IPS-18a (cell line): ENCODE measurements around the gene PDP2.
"Not testable (repeated sequence)": the region's sequence is repeated elsewhere in the genome, so short reads cannot be mapped to it uniquely, and the experiment has no call there.

ENCODE experiments used
- H3K27ac ChIP-seq: one replicate; pipeline ENCODE4 v1.5.1; 2013; ENCODE audit warnings: low read length
- H3K27me3 ChIP-seq: one replicate; pipeline ENCODE4 v1.6.1; 2013; ENCODE audit warnings: mild to moderate bottlenecking, low read length; ENCODE audit not compliant: control insufficient read depth, insufficient read depth
- H3K36me3 ChIP-seq: one replicate; pipeline ENCODE4 v1.6.1; 2013; ENCODE audit warnings: low read depth, low read length; ENCODE audit not compliant: control insufficient read depth
- H3K4me1 ChIP-seq: one replicate; pipeline ENCODE4 v1.6.1; 2013; ENCODE audit warnings: low read depth, low read length; ENCODE audit not compliant: control insufficient read depth
- H3K4me3 ChIP-seq: one replicate; pipeline ENCODE4 v1.5.1; 2013; ENCODE audit warnings: low read length
- H3K9ac ChIP-seq: one replicate; pipeline ENCODE4 v1.6.1; 2013; ENCODE audit warnings: mild to moderate bottlenecking, low read length, moderate library complexity
- H3K9me3 ChIP-seq: one replicate; pipeline ENCODE4 v1.6.1; 2013; ENCODE audit warnings: low read depth, low read length; ENCODE audit not compliant: control insufficient read depth

The PDP2 gene

GRCh38 chr16:66926961-66927436 lies 46.7 kb downstream of the PDP2 start:
- no peak overlapping the region for H3K4me3 ChIP-seq
- no peaks in the 10 kb centered on the region for H3K36me3 ChIP-seq
- peaks cover 47% of the 10 kb centered on the region for H3K27me3 ChIP-seq
- no peak overlapping the region for H3K27ac ChIP-seq
- no peaks in the 10 kb centered on the region for H3K9me3 ChIP-seq
- no peak overlapping the region for H3K9ac ChIP-seq
- H3K4me1 ChIP-seq: peaks cover 4% of the 10 kb centered on the region

- Histone ChIP-seq H3K9ac (no peak overlapping the region), H3K4me3 (no peak overlapping the region), H3K4me1 (peaks cover 4% of the 10 kb centered on the region), H3K36me3 (no peaks in the 10 kb centered on the region), H3K9me3 (no peaks in the 10 kb centered on the region), H3K27me3 (peaks cover 45% of the 10 kb centered on the region), H3K27ac (no peak overlapping the region)
Measured at GRCh38 chr16:66927918-66928649, 47.8 kb downstream of the PDP2 start.

GRCh38 chr16:66928702-66929388 lies 48.5 kb downstream of the PDP2 start:
- Histone ChIP-seq H3K4me1 (peaks cover 7% of the 10 kb centered on the region), H3K4me3 (no peak overlapping the region), H3K9me3 (no peaks in the 10 kb centered on the region), H3K36me3 (no peaks in the 10 kb centered on the region), H3K27ac (no peak overlapping the region), H3K9ac (no peak overlapping the region), H3K27me3 (peaks cover 38% of the 10 kb centered on the region)

- no peak overlapping the region for H3K27ac ChIP-seq
- H3K27me3 ChIP-seq: peaks cover 24% of the 10 kb centered on the region
- no peaks in the 10 kb centered on the region for H3K9me3 ChIP-seq
- H3K4me3 ChIP-seq: no peak overlapping the region
- H3K4me1 ChIP-seq: peaks cover 7% of the 10 kb centered on the region
- H3K36me3 ChIP-seq: no peaks in the 10 kb centered on the region
- no peak overlapping the region for H3K9ac ChIP-seq
Measured at GRCh38 chr16:66930189-66930588, 49.9 kb downstream of the PDP2 start.

GRCh38 chr16:66931665-66932064 lies 51.4 kb downstream of the PDP2 start:
- Histone ChIP-seq H3K9me3 (no peaks in the 10 kb centered on the region), H3K27ac (no peak overlapping the region), H3K27me3 (peaks cover 10% of the 10 kb centered on the region), H3K4me3 (no peak overlapping the region), H3K4me1 (peaks cover 7% of the 10 kb centered on the region), H3K9ac (no peak overlapping the region), H3K36me3 (no peaks in the 10 kb centered on the region)

GRCh38 chr16:66932076-66932475 lies 51.8 kb downstream of the PDP2 start:
- Histone ChIP-seq H3K4me3 (no peak overlapping the region), H3K27me3 (peaks cover 6% of the 10 kb centered on the region), H3K9me3 (no peaks in the 10 kb centered on the region), H3K36me3 (no peaks in the 10 kb centered on the region), H3K9ac (no peak overlapping the region), H3K27ac (no peak overlapping the region), H3K4me1 (peaks cover 7% of the 10 kb centered on the region)

GRCh38 chr16:66933776-66934137 lies 53.4 kb downstream of the PDP2 start:
- Histone ChIP-seq H3K9me3 (no peaks in the 10 kb centered on the region), H3K27me3 (no peaks in the 10 kb centered on the region), H3K9ac (peak overlapping the region; percentile 68), H3K4me3 (peak overlapping the region; percentile 90), H3K27ac (no peak overlapping the region), H3K36me3 (no peaks in the 10 kb centered on the region), H3K4me1 (peaks cover 4% of the 10 kb centered on the region)

GRCh38 chr16:66934138-66934838 lies 54.0 kb downstream of the PDP2 start, which contains the start of gene CIAO2B:
TSS of gene CIAO2B (minus strand) at chr16:66934402. CDS start at chr16:66934364, 38 bp downstream.
- Histone ChIP-seq H3K4me1 (peaks cover 4% of the 10 kb centered on the region), H3K9me3 (no peaks in the 10 kb centered on the region), H3K27ac (no peak within 1 kb of the TSS), H3K4me3 (peak within 1 kb of the TSS; percentile 90), H3K9ac (peak within 1 kb of the TSS; percentile 68), H3K27me3 (no peaks in the 10 kb centered on the region), H3K36me3 (no peaks in the 10 kb centered on the region)

GRCh38 chr16:66934839-66935313 lies 54.6 kb downstream of the PDP2 start:
- not testable (repeated sequence) for H3K27ac ChIP-seq, H3K9me3 ChIP-seq
- peak overlapping the region; percentile 90 for H3K4me3 ChIP-seq

GRCh38 chr16:66935314-66936011 lies 55.1 kb downstream of the PDP2 start, which contains the start of gene CES2:
TSS of gene CES2 (plus strand) at chr16:66935516. CDS start at chr16:66935636, 120 bp downstream.
- Histone ChIP-seq H3K4me3 (peak within 1 kb of the TSS; percentile 90), H3K9me3 (no peaks in the 10 kb centered on the region), H3K36me3 (peaks cover 2% of the 10 kb centered on the region), H3K4me1 (peaks cover 4% of the 10 kb centered on the region), H3K27me3 (no peaks in the 10 kb centered on the region), H3K27ac (no peak within 1 kb of the TSS), H3K9ac (peak within 1 kb of the TSS; percentile 68)

More at GRCh38 chr16:66934839-66935313, 54.6 kb downstream of the PDP2 start:
- not testable (repeated sequence) for H3K27me3 ChIP-seq, H3K4me1 ChIP-seq, H3K36me3 ChIP-seq
- H3K9ac ChIP-seq: peak overlapping the region; percentile 68

GRCh38 chr16:66936462-66936861 lies 56.1 kb downstream of the PDP2 start:
- Histone ChIP-seq H3K27me3 (no peaks in the 10 kb centered on the region), H3K9me3 (no peaks in the 10 kb centered on the region), H3K27ac (no peak overlapping the region), H3K4me3 (no peak overlapping the region), H3K4me1 (peaks cover 4% of the 10 kb centered on the region), H3K9ac (no peak overlapping the region), H3K36me3 (peaks cover 8% of the 10 kb centered on the region)
